Activated gamma-delta T cell treated with anti-CD3 and anti-CD28 coated beads, Interleukin-2, amount 50 U/mL, for 16 hours (primary cell): Measurements from ENCODE around the gene PLP1.
"Not testable (repeated sequence)": the region's sequence is repeated elsewhere in the genome, so short reads cannot be mapped to it uniquely, and the experiment has no call there.

Source experiments
- DNase-seq: peaks from one replicate; pipeline ENCODE4 v3.0.0-alpha.2; 2020; ENCODE audit warnings: low read depth

PLP1 gene

GRCh38 chrX:103776546-103776945 is at the start of gene PLP1:
Gene PLP1, plus strand, starts transcription at chrX:103776840. Its CDS starts 156 bp downstream, at chrX:103776996.
- no peak for DNase-seq

GRCh38 chrX:103727115-103727514 is 49.5 kb upstream of the PLP1 start:
- no peak for DNase-seq

- DNase-seq = no peak
Measured at GRCh38 chrX:103729015-103729414, 47.6 kb upstream of the PLP1 start.

GRCh38 chrX:103730147-103730795 is 46.4 kb upstream of the PLP1 start:
- no peak for DNase-seq

GRCh38 chrX:103730796-103731493 is 45.7 kb upstream of the PLP1 start:
- no peak for DNase-seq

GRCh38 chrX:103733017-103733416 is 43.6 kb upstream of the PLP1 start:
- DNase-seq = no peak

- no peak for DNase-seq
Measured at GRCh38 chrX:103734125-103734760, 42.4 kb upstream of the PLP1 start.

- DNase-seq = no peak
Measured at GRCh38 chrX:103737696-103738095, 38.9 kb upstream of the PLP1 start.

- no peak for DNase-seq
Measured at GRCh38 chrX:103739421-103739820, 37.2 kb upstream of the PLP1 start.

- DNase-seq = no peak
Measured at GRCh38 chrX:103741879-103742278, 34.8 kb upstream of the PLP1 start.

GRCh38 chrX:103742339-103742738 is 34.3 kb upstream of the PLP1 start:
- DNase-seq = no peak

GRCh38 chrX:103747163-103747562 is 29.5 kb upstream of the PLP1 start:
- no peak for DNase-seq

- no peak for DNase-seq
Measured at GRCh38 chrX:103754401-103754800, 22.2 kb upstream of the PLP1 start.

GRCh38 chrX:103756736-103757135 is 19.9 kb upstream of the PLP1 start:
- no peak for DNase-seq

- no peak for DNase-seq
Measured at GRCh38 chrX:103758555-103758954, 18.1 kb upstream of the PLP1 start.

GRCh38 chrX:103763541-103763940 is 13.1 kb upstream of the PLP1 start:
- DNase-seq = not testable (repeated sequence)

- DNase-seq = not testable (repeated sequence)
Measured at GRCh38 chrX:103766813-103767555, 9.7 kb upstream of the PLP1 start.

- DNase-seq = no peak
Measured at GRCh38 chrX:103773445-103773844, 3.2 kb upstream of the PLP1 start.

- no peak for DNase-seq
Measured at GRCh38 chrX:103774070-103774642, 2.5 kb upstream of the PLP1 start.

GRCh38 chrX:103779141-103779789 is 2.6 kb downstream of the PLP1 start:
- no peak for DNase-seq

- no peak for DNase-seq
Measured at GRCh38 chrX:103780336-103781061, 3.9 kb downstream of the PLP1 start.
